ENCODE results near the gene HDAC9.

GRCh38 chr7:18637516-18637915 is 142.0 kb downstream of the HDAC9 start:
- TF ChIP-seq CTCF (IDR thresholded peaks at IDR 0.05; ENCODE audit: borderline replicate concordance, extremely low read depth, low read length, poor library complexity, severe bottlenecking) = no peak
- no peak for TF ChIP-seq EZH2 (IDR thresholded peaks at IDR 0.05; ENCODE audit: borderline replicate concordance, low read depth, low read length, severe bottlenecking)

All from DND-41 (cell line).